ENCODE results near the gene ATP5MK. TPM values are rescaled to one million over a fixed set of nuclear protein-coding genes. Genes with fewer than 3 reads are reported as not detected.

Gene ATP5MK
- total RNA-seq, 1 experiment from 2014 or later, result 335 TPM

GRCh38 chr10:103443475-103444185 is 47.4 kb upstream of the ATP5MK start:
- H3K4me2 ChIP-seq (ENCODE audit: insufficient read depth, insufficient read length, low read length), result no peak overlapping the region
- no peaks in the 10 kb centered on the region for H3K9me3 Mint-ChIP-seq
- WGBS (ENCODE audit: extremely low coverage, insufficient read length, low lambda C conversion rate), result no CpG with 5 or more reads among the region's 23 CpGs
- H2BK12ac ChIP-seq (ENCODE audit: insufficient read length, low read depth, low read length), result no peak overlapping the region
- H3K9me3 ChIP-seq (ENCODE audit: control insufficient read depth, low read depth, low read length), result no peaks in the 10 kb centered on the region
- H3K4me1 ChIP-seq (ENCODE audit: insufficient read depth, low read length), result no peaks in the 10 kb centered on the region
- peaks cover 0 to 3% of the 10 kb centered on the region in 2 experiments; a peak in 1 of 4 replicates for H3K4me1 Mint-ChIP-seq
- H3K56ac ChIP-seq (ENCODE audit: insufficient read length, low read depth, low read length), result no peak overlapping the region
- no peaks in the 10 kb centered on the region for H3K27me3 ChIP-seq (ENCODE audit: insufficient read depth, low read length)
- no peak for DNase-seq
- H2BK120ac ChIP-seq (ENCODE audit: low read depth, low read length, poor library complexity, severe bottlenecking), result no peak overlapping the region
- H3K14ac ChIP-seq (ENCODE audit: insufficient read depth, low read length), result no peak overlapping the region
- no peak overlapping the region; a peak in 1 of 5 replicates for H3K4me3 Mint-ChIP-seq
- no peak overlapping the region for H2BK20ac ChIP-seq (ENCODE audit: low read depth, low read length, poor library complexity, severe bottlenecking)
- no peaks in the 10 kb centered on the region for H4K20me1 ChIP-seq (ENCODE audit: control insufficient read depth, insufficient read depth, insufficient read length)
- H4K5ac ChIP-seq (ENCODE audit: insufficient read length, low read depth, low read length), result no peak overlapping the region
- H3K27ac Mint-ChIP-seq, result no peak overlapping the region; a peak in 1 of 7 replicates
- H3K79me1 ChIP-seq (ENCODE audit: insufficient read depth, low read depth, low read length, poor library complexity, severe bottlenecking), result no peaks in the 10 kb centered on the region
- H3K18ac ChIP-seq (ENCODE audit: insufficient read length, low read depth, low read length), result no peak overlapping the region
- no peak overlapping the region for H2AFZ ChIP-seq (ENCODE audit: low read length)
- no peak overlapping the region for H3K27ac ChIP-seq (ENCODE audit: insufficient read length, low read depth, low read length)
- no peak overlapping the region for H3K9ac ChIP-seq (ENCODE audit: extremely low read depth, insufficient read length, low read length)
- H2AK5ac ChIP-seq (ENCODE audit: insufficient read length, low read length), result no peak overlapping the region
- no peak overlapping the region for H2BK5ac ChIP-seq (ENCODE audit: insufficient read length, low read length)
- no peak overlapping the region for H3T11ph ChIP-seq (ENCODE audit: low read length)
- no peak overlapping the region for H4K91ac ChIP-seq (ENCODE audit: insufficient read length, low read depth, low read length)
- no peak overlapping the region for H3K4ac ChIP-seq (ENCODE audit: low read depth, low read length)
- no peak overlapping the region for H2BK15ac ChIP-seq (ENCODE audit: low read depth, low read length)
- H3K23ac ChIP-seq (ENCODE audit: insufficient read length, low read depth, low read length), result no peak overlapping the region
- H3K27me3 Mint-ChIP-seq (ENCODE audit: low read depth), result no peaks in the 10 kb centered on the region
- peaks cover 52 to 90% (median 85%) of the 10 kb centered on the region in 3 experiments for H3K36me3 Mint-ChIP-seq (ENCODE audit: insufficient read depth in 1 of 3, low read depth in 3 of 3)
- TF ChIP-seq CTCF (conservative IDR thresholded peaks at IDR 0.05), result no peak
- no peaks in the 10 kb centered on the region for H3K79me2 ChIP-seq (ENCODE audit: insufficient read depth, low read length)
- no peak overlapping the region for H4K8ac ChIP-seq (replicated peaks; ENCODE audit: insufficient read length, low read depth, low read length)
- no peaks in the 10 kb centered on the region for H3K23me2 ChIP-seq (ENCODE audit: insufficient read length, low read depth, low read length, poor library complexity, severe bottlenecking)
